Measurements from ENCODE around the gene ARID3B.
"Not testable (repeated sequence)": the region's sequence is repeated elsewhere in the genome, so short reads cannot be mapped to it uniquely, and the experiment has no call there.

- not testable (repeated sequence) for TF ChIP-seq ARHGAP35 (CRISPR knock-in tag; IDR thresholded peaks at IDR 0.05; ENCODE audit: borderline replicate concordance); ZNF274 (CRISPR knock-in tag; IDR thresholded peaks at IDR 0.05); RERE (CRISPR knock-in tag; IDR thresholded peaks at IDR 0.05; ENCODE audit: low read depth); KDM6A (CRISPR knock-in tag; IDR thresholded peaks at IDR 0.05; ENCODE audit: low read depth); EP300 (IDR thresholded peaks at IDR 0.05; ENCODE audit: low read depth in 2 of 2, low read length in 2 of 2); EP300 (CRISPR knock-in tag; IDR thresholded peaks at IDR 0.05; ENCODE audit: borderline replicate concordance); EZH2 (conservative IDR thresholded peaks at IDR 0.05; ENCODE audit: low read depth, low read length); ZBTB21 (CRISPR knock-in tag; IDR thresholded peaks at IDR 0.05); ZNF263 (CRISPR knock-in tag; IDR thresholded peaks at IDR 0.05); TRIM22 (IDR thresholded peaks at IDR 0.05)
- TF ChIP-seq, protein P1, sequence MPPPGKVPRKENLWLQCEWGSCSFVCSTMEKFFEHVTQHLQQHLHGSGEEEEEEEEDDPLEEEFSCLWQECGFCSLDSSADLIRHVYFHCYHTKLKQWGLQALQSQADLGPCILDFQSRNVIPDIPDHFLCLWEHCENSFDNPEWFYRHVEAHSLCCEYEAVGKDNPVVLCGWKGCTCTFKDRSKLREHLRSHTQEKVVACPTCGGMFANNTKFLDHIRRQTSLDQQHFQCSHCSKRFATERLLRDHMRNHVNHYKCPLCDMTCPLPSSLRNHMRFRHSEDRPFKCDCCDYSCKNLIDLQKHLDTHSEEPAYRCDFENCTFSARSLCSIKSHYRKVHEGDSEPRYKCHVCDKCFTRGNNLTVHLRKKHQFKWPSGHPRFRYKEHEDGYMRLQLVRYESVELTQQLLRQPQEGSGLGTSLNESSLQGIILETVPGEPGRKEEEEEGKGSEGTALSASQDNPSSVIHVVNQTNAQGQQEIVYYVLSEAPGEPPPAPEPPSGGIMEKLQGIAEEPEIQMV (CRISPR knock-in tag; IDR thresholded peaks at IDR 0.05; ENCODE audit: low read depth) = not testable (repeated sequence)
These were observed 55.7 kb downstream of the ARID3B start for GRCh38 chr15:74596736-74597135.

Measured in HepG2 (cell line).